Measurements from ENCODE around the gene PIP5K1C.

Gene PIP5K1C

DNA sequence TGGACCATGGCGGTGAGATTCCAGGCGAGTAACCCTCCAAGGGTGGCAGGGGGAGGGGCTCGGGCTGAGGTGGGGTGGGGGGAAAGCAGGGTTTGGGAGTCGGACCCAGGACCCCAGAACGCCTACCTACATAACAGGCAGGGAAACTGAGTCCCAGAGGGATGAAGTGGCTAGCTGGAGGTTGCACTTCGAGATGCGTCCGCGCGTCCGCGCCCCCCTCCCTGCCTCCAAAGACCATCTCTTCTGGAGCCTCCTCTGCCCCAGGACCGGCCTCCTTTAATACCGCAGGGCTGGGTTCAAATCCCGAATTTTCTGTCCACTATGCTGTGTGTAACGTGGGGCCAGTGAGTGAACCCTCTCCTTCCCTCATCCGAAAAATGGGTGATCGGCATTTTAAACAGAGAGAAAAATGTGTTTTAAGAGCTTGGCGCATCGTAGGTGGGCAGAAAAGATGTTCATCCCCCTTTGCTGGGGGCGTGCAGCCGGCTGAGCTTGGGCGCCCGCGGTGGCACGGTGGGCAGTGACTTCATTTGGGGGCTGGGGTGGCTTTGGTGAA lies 21.7 kb upstream of the PIP5K1C start:
- no peak overlapping the region for H3K4me3 ChIP-seq (replicated peaks; ENCODE audit: low read depth, low read length)
- TF ChIP-seq, protein P1, sequence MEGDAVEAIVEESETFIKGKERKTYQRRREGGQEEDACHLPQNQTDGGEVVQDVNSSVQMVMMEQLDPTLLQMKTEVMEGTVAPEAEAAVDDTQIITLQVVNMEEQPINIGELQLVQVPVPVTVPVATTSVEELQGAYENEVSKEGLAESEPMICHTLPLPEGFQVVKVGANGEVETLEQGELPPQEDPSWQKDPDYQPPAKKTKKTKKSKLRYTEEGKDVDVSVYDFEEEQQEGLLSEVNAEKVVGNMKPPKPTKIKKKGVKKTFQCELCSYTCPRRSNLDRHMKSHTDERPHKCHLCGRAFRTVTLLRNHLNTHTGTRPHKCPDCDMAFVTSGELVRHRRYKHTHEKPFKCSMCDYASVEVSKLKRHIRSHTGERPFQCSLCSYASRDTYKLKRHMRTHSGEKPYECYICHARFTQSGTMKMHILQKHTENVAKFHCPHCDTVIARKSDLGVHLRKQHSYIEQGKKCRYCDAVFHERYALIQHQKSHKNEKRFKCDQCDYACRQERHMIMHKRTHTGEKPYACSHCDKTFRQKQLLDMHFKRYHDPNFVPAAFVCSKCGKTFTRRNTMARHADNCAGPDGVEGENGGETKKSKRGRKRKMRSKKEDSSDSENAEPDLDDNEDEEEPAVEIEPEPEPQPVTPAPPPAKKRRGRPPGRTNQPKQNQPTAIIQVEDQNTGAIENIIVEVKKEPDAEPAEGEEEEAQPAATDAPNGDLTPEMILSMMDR (IDR thresholded peaks at IDR 0.05; ENCODE audit: low read depth, low read length, missing control alignments): no peak
- no peak for DNase-seq (ENCODE audit: extremely low read depth, low read depth)

DNA sequence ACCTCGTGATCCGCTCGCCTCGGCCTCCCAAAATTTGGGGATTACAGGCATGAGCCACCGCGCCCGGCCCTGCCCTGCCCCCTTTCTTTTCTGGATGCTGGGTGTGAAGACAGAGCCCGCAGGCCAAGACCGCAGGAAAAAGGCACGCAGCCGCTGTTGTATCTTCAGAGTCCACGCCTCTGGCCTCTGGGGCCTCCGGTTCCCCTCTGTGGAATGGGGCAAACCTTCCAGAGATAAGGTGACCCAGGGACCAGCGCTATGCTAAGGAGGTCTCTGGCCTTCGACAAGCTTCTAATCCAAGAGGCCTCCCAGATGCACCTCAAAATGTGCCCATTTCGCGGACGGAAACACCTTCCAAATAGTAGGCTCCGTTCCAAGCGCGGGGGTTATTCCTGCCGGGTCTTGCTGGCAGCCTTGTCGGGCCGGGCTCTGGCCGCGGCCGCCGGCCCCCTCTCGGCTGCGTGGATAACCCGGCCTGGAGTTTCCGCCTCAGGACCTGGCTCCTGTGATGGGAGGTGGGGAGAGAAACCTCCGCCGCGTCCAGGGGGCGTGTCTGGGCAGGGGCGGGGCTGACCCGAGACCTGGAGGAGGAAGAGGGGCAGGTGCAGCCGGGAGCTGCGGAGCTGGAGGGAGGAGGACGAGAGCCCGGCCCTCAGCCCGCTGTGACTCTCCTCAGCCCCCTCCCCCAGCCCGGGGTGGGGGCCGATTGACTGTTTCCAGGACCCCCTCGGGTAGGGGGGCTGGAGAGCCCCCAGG lies 21.0 kb upstream of the PIP5K1C start:
- H3K4me3 ChIP-seq (replicated peaks; ENCODE audit: low read depth, low read length): no peak overlapping the region
- no peak for DNase-seq (ENCODE audit: extremely low read depth, low read depth)
- TF ChIP-seq, protein P1 (IDR thresholded peaks at IDR 0.05; ENCODE audit: low read depth, low read length, missing control alignments): no peak

DNA sequence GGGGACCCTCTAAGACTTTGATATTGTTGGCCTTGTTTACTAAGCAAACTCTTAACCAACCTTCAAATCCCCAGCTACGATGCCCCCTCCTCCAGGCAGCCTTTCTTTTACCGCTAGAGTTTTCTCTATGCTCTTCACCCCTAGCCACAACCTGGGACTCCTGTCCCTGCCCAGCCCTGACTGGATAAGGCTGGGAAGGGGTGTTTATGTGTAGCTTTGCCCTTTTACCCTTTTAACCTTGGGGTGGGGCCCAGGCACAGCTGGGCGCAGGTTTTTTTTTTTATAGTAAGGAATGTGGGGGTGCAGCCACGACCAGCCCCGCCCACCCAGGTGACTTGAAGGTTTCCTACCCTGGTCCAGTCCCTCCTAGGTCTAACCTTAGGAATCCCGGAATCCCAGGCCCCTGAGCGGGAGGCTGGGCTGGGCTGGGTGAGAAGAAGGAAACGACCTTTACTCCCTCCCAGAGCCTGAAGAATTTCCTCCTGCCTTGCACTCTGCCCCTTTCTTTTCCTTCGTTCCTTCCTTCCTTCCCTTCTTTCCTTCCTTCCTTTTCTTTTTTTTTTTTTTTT lies 20.2 kb upstream of the PIP5K1C start:
- no peak for DNase-seq (ENCODE audit: extremely low read depth, low read depth)
- H3K4me3 ChIP-seq (replicated peaks; ENCODE audit: low read depth, low read length): no peak overlapping the region
- TF ChIP-seq, protein P1 (IDR thresholded peaks at IDR 0.05; ENCODE audit: low read depth, low read length, missing control alignments): no peak

DNA sequence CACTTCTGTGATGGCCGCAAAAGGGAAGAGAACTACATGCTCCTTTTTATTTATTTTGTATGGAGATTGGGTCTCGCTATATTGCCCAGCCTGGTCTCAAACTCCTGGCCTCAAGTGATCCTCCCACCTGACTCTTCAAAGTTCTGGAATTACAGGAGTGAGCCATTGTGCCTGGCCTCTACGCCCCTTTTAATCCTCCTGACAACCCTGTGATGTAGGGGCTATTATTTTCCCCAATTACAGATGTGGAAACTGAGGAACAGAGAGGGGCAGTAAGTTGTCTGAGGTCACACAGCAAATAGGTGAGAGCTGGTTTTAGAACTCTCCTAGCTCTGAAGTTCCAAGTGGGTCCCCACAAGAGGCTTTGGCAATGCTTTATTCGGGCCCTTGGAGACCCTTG lies 19.6 kb upstream of the PIP5K1C start:
- DNase-seq (ENCODE audit: extremely low read depth, low read depth): no peak
- TF ChIP-seq, protein P1 (IDR thresholded peaks at IDR 0.05; ENCODE audit: low read depth, low read length, missing control alignments): no peak
- no peak overlapping the region for H3K4me3 ChIP-seq (replicated peaks; ENCODE audit: low read depth, low read length)

DNA sequence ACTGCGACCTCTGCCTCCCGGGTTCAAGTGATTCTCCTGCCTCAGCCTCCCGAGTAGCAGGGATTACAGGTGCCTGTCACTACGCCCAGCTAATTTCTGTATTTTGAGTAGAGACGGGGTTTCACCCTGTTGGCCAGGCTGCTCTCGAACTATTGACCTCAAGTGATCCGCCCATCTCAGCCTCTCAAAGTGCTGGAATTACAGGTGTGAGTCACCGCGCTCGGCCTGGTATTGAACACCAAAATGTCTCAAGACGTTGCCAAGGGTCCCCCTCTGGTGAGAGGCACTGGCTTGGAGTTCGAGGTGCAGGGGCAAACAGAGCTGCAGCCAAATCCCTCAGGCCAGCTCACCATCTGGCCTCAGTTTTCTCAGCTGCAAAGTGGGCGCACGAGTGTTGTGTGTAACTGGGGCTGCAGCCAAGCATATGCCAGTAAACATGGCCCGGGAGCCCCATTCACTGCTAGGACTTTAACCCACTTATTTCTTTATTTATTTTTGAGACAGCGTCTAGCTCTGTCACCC lies 15.9 kb upstream of the PIP5K1C start:
- H3K4me3 ChIP-seq (replicated peaks; ENCODE audit: low read depth, low read length): no peak overlapping the region
- TF ChIP-seq, protein P1 (IDR thresholded peaks at IDR 0.05; ENCODE audit: low read depth, low read length, missing control alignments): no peak
- DNase-seq (ENCODE audit: extremely low read depth, low read depth): no peak

DNA sequence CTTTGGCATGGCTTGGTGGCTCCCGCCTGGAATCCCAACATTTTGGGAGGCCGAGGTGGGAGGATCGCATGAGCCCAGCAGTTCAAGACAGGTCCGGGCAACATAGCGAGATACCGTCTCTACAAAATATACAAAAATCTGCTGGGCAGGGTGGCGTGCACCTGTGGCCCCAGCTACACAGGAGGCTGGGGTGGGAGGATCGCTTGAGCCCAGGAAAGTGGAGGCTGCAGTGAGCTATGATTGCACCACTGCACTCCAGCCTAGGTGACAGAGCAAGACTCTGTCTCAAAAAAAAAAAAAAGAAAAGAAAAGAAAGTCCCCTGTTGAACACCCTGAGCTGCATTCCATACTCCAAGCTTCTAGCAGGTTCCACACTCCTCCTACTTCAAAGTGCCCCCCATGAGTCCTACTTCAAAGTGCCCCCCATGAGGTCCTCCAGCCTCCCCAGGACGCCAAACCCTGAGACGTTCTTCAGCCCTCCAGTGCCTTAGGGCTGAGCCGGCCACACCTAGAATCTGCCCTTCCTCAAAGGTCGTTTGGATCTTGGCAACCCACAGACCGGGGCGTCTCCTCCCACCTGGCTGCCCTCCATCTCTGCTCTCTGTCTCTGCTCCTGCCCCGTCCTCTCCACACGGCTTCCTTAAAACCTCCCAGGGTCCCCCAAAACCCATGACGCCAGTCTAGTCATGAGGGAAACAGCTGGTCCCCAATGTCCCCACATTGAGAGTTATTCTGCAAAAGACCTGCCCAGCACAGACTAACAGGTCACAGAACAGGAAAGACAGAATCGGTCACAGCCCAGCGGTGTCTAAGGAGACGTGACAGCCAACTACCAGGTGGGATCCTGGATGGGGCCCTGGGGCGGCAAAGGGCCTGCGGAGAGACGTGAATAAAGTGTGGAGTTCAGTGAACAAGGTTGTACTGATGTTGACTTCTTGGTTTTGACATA lies 12.7 kb upstream of the PIP5K1C start:
- H3K4me3 ChIP-seq (replicated peaks; ENCODE audit: low read depth, low read length): no peak overlapping the region
- TF ChIP-seq, protein P1 (IDR thresholded peaks at IDR 0.05; ENCODE audit: low read depth, low read length, missing control alignments): no peak
- no peak for DNase-seq (ENCODE audit: extremely low read depth, low read depth)

Measured in HFF-Myc (cell line).